ENCODE measurements around the gene ZFAND3. TPM values are rescaled to one million over a fixed set of nuclear protein-coding genes. Genes with fewer than 3 reads are reported as not detected.

ZFAND3 gene
- polyA plus RNA-seq, 1 donor (not counting 4 experiments of a cell fraction or from before 2014, with no cell fraction given), result 19.6 TPM

- DNase-seq (ENCODE audit: low read depth, low spot score), result no peak
- H3K9me3 ChIP-seq (ENCODE audit: control insufficient read depth, low read depth, low read length), result no peaks in the 10 kb centered on the region
- H3K9me1 ChIP-seq (ENCODE audit: control insufficient read depth, extremely low read depth, insufficient read depth, low read length), result no peaks in the 10 kb centered on the region
- no peaks in the 10 kb centered on the region for H3K27me3 ChIP-seq (ENCODE audit: control insufficient read depth, extremely low read depth, insufficient read depth, low read length)
- FAIRE-seq, result no peak
- TF ChIP-seq EZH2 (IDR thresholded peaks at IDR 0.05; ENCODE audit: low read length) (no peak), CTCF (optimal IDR thresholded peaks at IDR 0.05 in 1 of 3, IDR thresholded peaks at IDR 0.05 in 1 of 3, conservative IDR thresholded peaks at IDR 0.05 in 1 of 3; ENCODE audit: extremely low read depth in 1 of 3, insufficient read depth in 2 of 3, low read length in 3 of 3) (no peak)
- H3K27ac ChIP-seq (ENCODE audit: control insufficient read depth, insufficient read depth, low read length), result no peak overlapping the region
- no peak overlapping the region for H3K4me2 ChIP-seq (ENCODE audit: control insufficient read depth, extremely low read depth, insufficient read depth, low read depth, low read length)
- peaks cover 3% of the 10 kb centered on the region for H3K79me2 ChIP-seq (ENCODE audit: control insufficient read depth, insufficient read depth, low read length)
- no peak overlapping the region for H2AFZ ChIP-seq (ENCODE audit: control insufficient read depth, low read length)
- H3K9ac ChIP-seq (ENCODE audit: control insufficient read depth, extremely low read depth, insufficient read depth, low read length), result no peak overlapping the region
- no peaks in the 10 kb centered on the region for H4K20me1 ChIP-seq (ENCODE audit: control insufficient read depth, extremely low read depth, insufficient read depth, low read length)
- dilution Hi-C loops (cut with MboI; ENCODE audit: extremely low pct_ligation_motif_present, low sequenced_read_pairs), result no loop called here
- H3K4me3 ChIP-seq (ENCODE audit: control insufficient read depth in 2 of 3, extremely low read depth in 1 of 3, insufficient read depth in 2 of 3, low read depth in 1 of 3, low read length in 3 of 3), result no peak overlapping the region
- H3K36me3 ChIP-seq (ENCODE audit: control insufficient read depth in 2 of 2, extremely low read depth in 1 of 2, insufficient read depth in 2 of 2, low read length in 2 of 2), result peaks cover 6 to 7% of the 10 kb centered on the region in 2 experiments
- H3K4me1 ChIP-seq (ENCODE audit: control insufficient read depth, extremely low read depth, insufficient read depth, low read length), result peaks cover 3% of the 10 kb centered on the region
Observed at GRCh38 chr6:38078671-38079070, 259.1 kb downstream of the ZFAND3 start.

- Histone ChIP-seq H4K20me1 (ENCODE audit: control insufficient read depth, extremely low read depth, insufficient read depth, low read length) (no peaks in the 10 kb centered on the region), H3K4me2 (ENCODE audit: control insufficient read depth, extremely low read depth, insufficient read depth, low read depth, low read length) (no peak overlapping the region), H2AFZ (ENCODE audit: control insufficient read depth, low read length) (no peak overlapping the region), H3K27me3 (ENCODE audit: control insufficient read depth, extremely low read depth, insufficient read depth, low read length) (no peaks in the 10 kb centered on the region), H3K27ac (ENCODE audit: control insufficient read depth, insufficient read depth, low read length) (no peak overlapping the region), H3K9me1 (ENCODE audit: control insufficient read depth, extremely low read depth, insufficient read depth, low read length) (no peaks in the 10 kb centered on the region), H3K9ac (ENCODE audit: control insufficient read depth, extremely low read depth, insufficient read depth, low read length) (no peak overlapping the region), H3K9me3 (ENCODE audit: control insufficient read depth, low read depth, low read length) (no peaks in the 10 kb centered on the region), H3K79me2 (ENCODE audit: control insufficient read depth, insufficient read depth, low read length) (peaks cover 3% of the 10 kb centered on the region), H3K4me1 (ENCODE audit: control insufficient read depth, extremely low read depth, insufficient read depth, low read length) (peaks cover 3% of the 10 kb centered on the region), H3K36me3 (ENCODE audit: control insufficient read depth in 2 of 2, extremely low read depth in 1 of 2, insufficient read depth in 2 of 2, low read length in 2 of 2) (peaks cover 6 to 7% of the 10 kb centered on the region in 2 experiments), H3K4me3 (ENCODE audit: control insufficient read depth in 2 of 3, extremely low read depth in 1 of 3, insufficient read depth in 2 of 3, low read depth in 1 of 3, low read length in 3 of 3) (no peak overlapping the region)
- DNase-seq (ENCODE audit: low read depth, low spot score) (no peak), FAIRE-seq (no peak)
- TF ChIP-seq EZH2 (IDR thresholded peaks at IDR 0.05; ENCODE audit: low read length) (no peak), CTCF (optimal IDR thresholded peaks at IDR 0.05 in 1 of 3, IDR thresholded peaks at IDR 0.05 in 1 of 3, conservative IDR thresholded peaks at IDR 0.05 in 1 of 3; ENCODE audit: extremely low read depth in 1 of 3, insufficient read depth in 2 of 3, low read length in 3 of 3) (no peak)
- dilution Hi-C loops (cut with MboI; ENCODE audit: extremely low pct_ligation_motif_present, low sequenced_read_pairs), result no loop called here
Observed at GRCh38 chr6:38079107-38079506, 259.6 kb downstream of the ZFAND3 start.

Measured in keratinocyte (primary cell).